GM23338 (cell line): ENCODE results near the gene LIF. TPM values are rescaled to one million over a fixed set of nuclear protein-coding genes. Genes with fewer than 3 reads are reported as not detected.

Experiments
- ATAC-seq: fragments of 200-7000 bp; cut with Tn5 transposase; 3 replicates; pipeline ENCODE4 v1.9.1; 2020
- DNase-seq: peaks from one replicate; pipeline ENCODE4 v3.0.0-alpha.2; 2015; ENCODE audit warnings: low spot score
- H2AFZ ChIP-seq: fragments of 200-600 bp; sonication (generic); 2 replicates; pipeline ENCODE4 v1.8.0; 2016; ENCODE audit warnings: antibody characterized with exemption, mild to moderate bottlenecking, moderate library complexity
- H3F3A ChIP-seq: fragments of 200-600 bp; sonication (generic); replicated peaks from 2 replicates; pipeline ENCODE4 v1.8.0; 2017; ENCODE audit warnings: antibody characterized with exemption, mixed run types, low read depth
- H3K27ac ChIP-seq: fragments of 200-600 bp; sonication (generic); 2 replicates; pipeline ENCODE4 v1.6.1; 2016; ENCODE audit warnings: low read depth
- H3K27me3 ChIP-seq: fragments of 200-600 bp; sonication (generic); 2 replicates; pipeline ENCODE4 v1.8.0; 2016; ENCODE audit warnings: mild to moderate bottlenecking, mixed run types, moderate library complexity; ENCODE audit not compliant: insufficient read depth
- H3K36me3 ChIP-seq: fragments of 200-600 bp; sonication (generic); 2 replicates; pipeline ENCODE4 v1.8.0; 2016; ENCODE audit warnings: mild to moderate bottlenecking; ENCODE audit not compliant: insufficient read depth
- H3K4me1 ChIP-seq: fragments of 200-600 bp; sonication (generic); 2 replicates; pipeline ENCODE4 v1.8.0; 2016; ENCODE audit warnings: mild to moderate bottlenecking, moderate library complexity; ENCODE audit not compliant: insufficient read depth
- H3K4me2 ChIP-seq: fragments of 200-600 bp; sonication (generic); 2 replicates; pipeline ENCODE4 v1.7.1; 2017; ENCODE audit warnings: mixed run types
- H3K4me3 ChIP-seq: fragments of 200-600 bp; sonication (generic); 2 replicates; pipeline ENCODE4 v1.6.1; 2016; ENCODE audit warnings: mixed run types
- H3K79me2 ChIP-seq: fragments of 200-600 bp; sonication (generic); replicated peaks from 2 replicates; pipeline ENCODE4 v1.8.0; 2017; ENCODE audit warnings: mild to moderate bottlenecking; ENCODE audit not compliant: insufficient read depth
- H3K9me2 ChIP-seq: fragments of 200-600 bp; sonication (generic); 2 replicates; pipeline ENCODE4 v1.8.0; 2017; ENCODE audit not compliant: insufficient read depth
- H4K20me1 ChIP-seq: fragments of 200-600 bp; sonication (generic); replicated peaks from 2 replicates; pipeline ENCODE4 v1.8.0; 2017; ENCODE audit warnings: mild to moderate bottlenecking; ENCODE audit not compliant: insufficient read depth
- H3K27ac Mint-ChIP-seq: 2 replicates; pipeline ENCODE4 v1.8.0; 2020; ENCODE audit warnings: inconsistent platforms, mild to moderate bottlenecking, moderate library complexity, mixed read lengths
- H3K27me3 Mint-ChIP-seq: 3 replicates; pipeline ENCODE4 v1.8.0; 2022; ENCODE audit warnings: low read depth, mild to moderate bottlenecking, moderate library complexity, mixed read lengths, inconsistent platforms; ENCODE audit not compliant: insufficient read depth, poor library complexity
- H3K36me3 Mint-ChIP-seq: 3 replicates; pipeline ENCODE4 v1.8.0; 2021; ENCODE audit warnings: low read depth, mild to moderate bottlenecking, inconsistent platforms, moderate library complexity, mixed read lengths
- H3K4me1 Mint-ChIP-seq: 3 replicates; pipeline ENCODE4 v1.8.0; 2020; ENCODE audit warnings: mild to moderate bottlenecking, inconsistent platforms, mixed read lengths
- H3K4me3 Mint-ChIP-seq: 3 replicates; pipeline ENCODE4 v1.8.0; 2021; ENCODE audit warnings: moderate library complexity, mild to moderate bottlenecking, inconsistent platforms, mixed read lengths
- H3K9me3 Mint-ChIP-seq: 3 replicates; pipeline ENCODE4 v1.8.0; 2020; ENCODE audit warnings: moderate library complexity, mild to moderate bottlenecking, inconsistent platforms, mixed read lengths
- CREB1 ChIP-seq: fragments of 250-450 bp; sonication (Bioruptor Pico); IDR thresholded peaks from 2 replicates; pipeline ENCODE4 v1.5.0; 2020; ENCODE audit warnings: low read depth, mild to moderate bottlenecking, moderate library complexity
- EZH2 ChIP-seq: fragments of 200-600 bp; sonication (generic); IDR thresholded peaks from one replicate; pipeline ENCODE4 v1.8.0; 2017; ENCODE audit warnings: antibody characterized with exemption, mild to moderate bottlenecking, low read depth; ENCODE audit not compliant: unreplicated experiment
- EZH2phosphoT487 ChIP-seq: fragments of 200-600 bp; sonication (generic); IDR thresholded peaks from one replicate; pipeline ENCODE4 v1.8.1; 2018; ENCODE audit warnings: antibody characterized with exemption; ENCODE audit not compliant: unreplicated experiment
- JUNB ChIP-seq: IDR thresholded peaks from one replicate; pipeline ENCODE4 v1.6.1; 2016; ENCODE audit warnings: antibody characterized with exemption; ENCODE audit not compliant: unreplicated experiment
- NANOG ChIP-seq: IDR thresholded peaks from 2 replicates; pipeline ENCODE4 v1.6.1; 2016; ENCODE audit warnings: antibody characterized with exemption, borderline replicate concordance
- STAT1 ChIP-seq: IDR thresholded peaks from one replicate; pipeline ENCODE4 v1.6.1; 2016; ENCODE audit warnings: antibody characterized with exemption; ENCODE audit not compliant: unreplicated experiment
- polyA plus RNA-seq: library from polyadenylated mRNA; unstranded; fragments of >200 nt; fragmentation: Nextera tagmentation; extraction: Ambion mirVana; gene quantifications from 2 replicates; pipeline ENCODE4 v1.2.1, GENCODE V29; 2016
- total RNA-seq: library from RNA; depleted of rRNA; stranded (reverse); fragments of >200 nt; shearing (Covaris generic); gene quantifications from 2 replicates; pipeline ENCODE4 v1.2.3, GENCODE V29; 2014
- TF ChIP-seq, protein P1 (sequence below): IDR thresholded peaks from 2 replicates; pipeline ENCODE4 v1.6.1; 2016; ENCODE audit warnings: antibody characterized with exemption
- TF ChIP-seq, protein P2 (sequence below), 2 experiments: fragments of 200-600 bp in 1 of 2; sonication (generic) in 1 of 2; conservative IDR thresholded peaks; 2 replicates each; pipeline versions ENCODE4 v1.5.1 to v1.6.1; 2016 to 2017; ENCODE audit warnings: antibody characterized with exemption in 2 of 2, low read depth in 2 of 2, mild to moderate bottlenecking in 2 of 2, moderate library complexity in 1 of 2

LIF gene
- total and polyA plus RNA-seq, 2 experiments from 2014 or later: 1.8 to 3.6 TPM

DNA sequence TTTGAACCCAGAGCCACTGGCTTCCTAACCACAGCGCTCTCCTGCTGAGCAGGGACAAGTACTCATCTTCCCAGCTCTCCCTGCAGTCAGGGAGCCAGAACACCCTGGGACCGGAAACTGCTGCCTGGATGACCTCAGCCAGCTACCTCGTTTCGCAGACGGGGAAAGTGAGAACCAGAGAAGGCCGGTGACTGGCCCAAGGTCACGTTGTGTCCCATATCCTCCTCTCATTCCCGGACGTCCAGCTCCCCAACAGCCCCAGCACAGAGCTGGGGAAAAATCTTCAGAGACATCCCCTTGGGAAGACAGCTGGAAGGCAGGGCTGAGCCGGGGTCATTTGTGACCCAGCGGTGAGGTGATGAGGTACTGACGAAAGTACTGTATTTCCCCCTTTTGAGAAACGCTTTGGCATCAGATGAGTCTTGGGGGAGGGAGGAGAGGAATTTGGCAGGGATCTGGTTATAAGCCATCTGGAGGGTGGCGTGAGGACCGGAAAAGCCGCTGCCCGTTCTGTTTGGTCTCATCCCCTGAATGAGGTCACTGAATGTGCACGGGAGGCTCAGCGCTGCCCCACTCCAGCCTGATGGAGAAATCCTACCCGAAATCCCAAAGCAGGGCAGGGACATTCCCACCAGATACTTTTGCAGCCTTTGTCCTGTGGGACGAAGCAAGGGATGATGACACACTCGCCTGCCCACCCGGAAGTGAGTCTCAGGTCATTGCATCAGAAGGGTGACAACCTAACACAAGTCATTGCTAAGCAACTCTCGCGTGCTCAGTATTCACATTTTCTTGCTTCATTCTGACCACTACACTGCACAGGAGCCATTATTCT is 41.1 kb downstream of the LIF start:
- ATAC-seq (no peak), DNase-seq (no peak)
- Mint-ChIP-seq H3K27ac (no peak overlapping the region; the same call in 1 of the 2 replicates), H3K36me3 (no peaks in the 10 kb centered on the region), H3K4me3 (no peak overlapping the region), H3K9me3 (no peaks in the 10 kb centered on the region; the same call in 2 of the 3 replicates), H3K4me1 (peaks cover 22% of the 10 kb centered on the region), H3K27me3 (peaks cover 7% of the 10 kb centered on the region)
- H3K36me3 ChIP-seq: no peaks in the 10 kb centered on the region
- H3F3A ChIP-seq: no peaks in the 10 kb centered on the region
- no peaks in the 10 kb centered on the region for H3K79me2 ChIP-seq
- no peaks in the 10 kb centered on the region for H3K9me2 ChIP-seq
- H4K20me1 ChIP-seq: no peaks in the 10 kb centered on the region
- TF ChIP-seq, protein P1, sequence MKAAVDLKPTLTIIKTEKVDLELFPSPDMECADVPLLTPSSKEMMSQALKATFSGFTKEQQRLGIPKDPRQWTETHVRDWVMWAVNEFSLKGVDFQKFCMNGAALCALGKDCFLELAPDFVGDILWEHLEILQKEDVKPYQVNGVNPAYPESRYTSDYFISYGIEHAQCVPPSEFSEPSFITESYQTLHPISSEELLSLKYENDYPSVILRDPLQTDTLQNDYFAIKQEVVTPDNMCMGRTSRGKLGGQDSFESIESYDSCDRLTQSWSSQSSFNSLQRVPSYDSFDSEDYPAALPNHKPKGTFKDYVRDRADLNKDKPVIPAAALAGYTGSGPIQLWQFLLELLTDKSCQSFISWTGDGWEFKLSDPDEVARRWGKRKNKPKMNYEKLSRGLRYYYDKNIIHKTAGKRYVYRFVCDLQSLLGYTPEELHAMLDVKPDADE: no peak
- TF ChIP-seq STAT1: no peak
- TF ChIP-seq JUNB: no peak
- TF ChIP-seq EZH2phosphoT487: no peak
- TF ChIP-seq, protein P2, sequence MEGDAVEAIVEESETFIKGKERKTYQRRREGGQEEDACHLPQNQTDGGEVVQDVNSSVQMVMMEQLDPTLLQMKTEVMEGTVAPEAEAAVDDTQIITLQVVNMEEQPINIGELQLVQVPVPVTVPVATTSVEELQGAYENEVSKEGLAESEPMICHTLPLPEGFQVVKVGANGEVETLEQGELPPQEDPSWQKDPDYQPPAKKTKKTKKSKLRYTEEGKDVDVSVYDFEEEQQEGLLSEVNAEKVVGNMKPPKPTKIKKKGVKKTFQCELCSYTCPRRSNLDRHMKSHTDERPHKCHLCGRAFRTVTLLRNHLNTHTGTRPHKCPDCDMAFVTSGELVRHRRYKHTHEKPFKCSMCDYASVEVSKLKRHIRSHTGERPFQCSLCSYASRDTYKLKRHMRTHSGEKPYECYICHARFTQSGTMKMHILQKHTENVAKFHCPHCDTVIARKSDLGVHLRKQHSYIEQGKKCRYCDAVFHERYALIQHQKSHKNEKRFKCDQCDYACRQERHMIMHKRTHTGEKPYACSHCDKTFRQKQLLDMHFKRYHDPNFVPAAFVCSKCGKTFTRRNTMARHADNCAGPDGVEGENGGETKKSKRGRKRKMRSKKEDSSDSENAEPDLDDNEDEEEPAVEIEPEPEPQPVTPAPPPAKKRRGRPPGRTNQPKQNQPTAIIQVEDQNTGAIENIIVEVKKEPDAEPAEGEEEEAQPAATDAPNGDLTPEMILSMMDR (conservative IDR thresholded peaks at IDR 0.05; ENCODE audit: low read depth in 2 of 2): no peak
- no peak for TF ChIP-seq EZH2
- H3K27me3 ChIP-seq: no peaks in the 10 kb centered on the region
- H3K4me3 ChIP-seq: no peak overlapping the region
- H3K4me2 ChIP-seq: no peak overlapping the region
- 0 out of 2 replicates have a peak overlapping the region, but pooled peaks have one; percentile 59 for H2AFZ ChIP-seq
- peaks cover 3% of the 10 kb centered on the region for H3K4me1 ChIP-seq
- H3K27ac ChIP-seq: 0 out of 2 replicates have a peak overlapping the region, but pooled peaks have one; percentile 50

DNA sequence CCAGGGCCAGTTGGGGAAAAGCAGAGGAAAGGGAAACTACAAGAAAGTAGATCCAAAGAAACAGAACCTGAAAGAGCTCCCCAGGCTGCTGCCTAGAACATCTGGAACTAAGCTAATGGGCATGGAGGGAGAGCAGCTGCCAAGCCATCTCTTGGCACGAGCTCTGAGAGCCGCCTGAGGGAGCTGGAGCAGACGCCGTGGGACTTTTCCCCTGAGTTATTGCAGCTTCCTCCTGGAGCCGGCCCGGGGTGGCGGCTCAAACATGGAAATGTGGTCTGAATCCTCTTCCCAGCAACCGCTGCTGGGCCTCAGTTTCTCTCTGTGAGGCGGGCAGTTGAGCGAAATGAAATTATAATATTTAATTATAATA is 41.8 kb downstream of the LIF start:
- Histone ChIP-seq H3K27me3 (no peaks in the 10 kb centered on the region), H2AFZ (no peak overlapping the region), H3K36me3 (no peaks in the 10 kb centered on the region), H3K27ac (no peak overlapping the region), H3K4me3 (no peak overlapping the region), H3K4me1 (peaks cover 3% of the 10 kb centered on the region), H3K9me2 (no peaks in the 10 kb centered on the region), H4K20me1 (no peaks in the 10 kb centered on the region), H3K4me2 (no peak overlapping the region), H3K79me2 (no peaks in the 10 kb centered on the region), H3F3A (no peaks in the 10 kb centered on the region)
- Mint-ChIP-seq H3K4me1 (peaks cover 17% of the 10 kb centered on the region), H3K27me3 (peaks cover 7% of the 10 kb centered on the region), H3K4me3 (no peak overlapping the region), H3K36me3 (no peaks in the 10 kb centered on the region), H3K9me3 (no peaks in the 10 kb centered on the region; the same call in 2 of the 3 replicates), H3K27ac (no peak overlapping the region; the same call in 1 of the 2 replicates)
- no peak for DNase-seq
- ATAC-seq: no peak
- TF ChIP-seq CREB1 (CRISPR knock-in tag) (no peak), NANOG (no peak)
